22Rv1 (cell line): ENCODE measurements around the gene CCSER1.

Source experiments
- CTCF ChIP-seq: fragments of 450-650 bp; IDR thresholded peaks from 2 replicates; pipeline ENCODE4 v1.5.1; 2017; ENCODE audit warnings: mild to moderate bottlenecking
- ZFX ChIP-seq: fragments of 450-650 bp; IDR thresholded peaks from 2 replicates; pipeline ENCODE4 v1.6.1; 2017; ENCODE audit warnings: antibody characterized with exemption, borderline replicate concordance

- TF ChIP-seq CTCF (no peak), ZFX (no peak)
Observed at GRCh38 chr4:90842960-90843359, 715.8 kb downstream of the CCSER1 start.
